HG02840 (cell line): ENCODE data around the gene SLC27A5.
A peak's percentile ranks its signal among the peaks of the same experiment; 100 is the strongest.
"Not testable (repeated sequence)": the region's sequence is repeated elsewhere in the genome, so short reads cannot be mapped to it uniquely, and the experiment has no call there.

Experiments used
- ATAC-seq: cut with Tn5 transposase; IDR thresholded peaks from one replicate; pipeline ENCODE4 v1.9.1; 2021; ENCODE audit warnings: mild to moderate bottlenecking, moderate library complexity, moderate number of reproducible peaks; ENCODE audit not compliant: unreplicated experiment, low FRiP score

Gene SLC27A5

DNA sequence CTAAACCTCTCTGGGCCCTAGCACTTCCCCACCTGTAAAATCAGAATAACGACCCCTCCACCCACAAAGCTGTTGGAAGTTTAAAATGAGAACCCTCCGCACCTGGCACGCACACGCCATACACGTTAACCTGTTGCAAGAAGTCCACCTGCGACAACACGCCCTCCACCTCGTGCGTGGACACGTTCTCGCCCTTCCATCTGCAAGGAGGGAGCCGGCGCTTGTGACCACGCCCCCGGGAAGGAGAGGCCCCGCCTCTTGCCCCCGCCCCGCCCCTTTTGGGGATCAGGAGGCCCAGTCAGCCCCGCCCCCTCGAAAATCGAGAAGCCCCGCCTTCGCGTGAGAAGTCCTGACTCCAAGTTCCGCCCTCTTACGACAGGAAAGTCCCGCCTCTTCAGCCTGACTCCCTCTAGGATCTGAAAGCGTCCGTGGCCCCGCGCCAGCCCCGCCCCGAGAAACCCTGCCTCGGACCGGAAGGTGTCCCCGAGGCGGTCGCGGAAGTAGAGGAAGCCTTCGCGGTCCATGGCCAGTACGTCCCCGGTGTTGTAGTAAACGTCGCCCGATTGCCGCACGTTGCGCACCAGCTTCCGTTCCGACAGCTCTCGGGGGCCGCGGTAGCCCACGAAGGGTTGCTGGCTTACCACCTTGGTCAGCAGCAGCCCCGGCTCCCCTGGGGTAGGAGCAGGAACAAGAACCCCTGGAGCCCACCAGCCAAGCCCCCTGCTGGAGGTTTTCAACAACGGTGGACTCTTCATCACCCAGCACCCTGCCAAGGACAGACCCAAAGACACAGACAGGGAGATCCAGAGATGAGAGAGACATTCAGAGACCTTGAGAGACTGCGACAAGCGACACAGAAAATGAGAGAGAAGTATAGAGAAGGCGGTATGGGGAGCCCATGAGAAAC lies 12.5 kb downstream of the SLC27A5 start:
- ATAC-seq = peak; percentile 81

DNA sequence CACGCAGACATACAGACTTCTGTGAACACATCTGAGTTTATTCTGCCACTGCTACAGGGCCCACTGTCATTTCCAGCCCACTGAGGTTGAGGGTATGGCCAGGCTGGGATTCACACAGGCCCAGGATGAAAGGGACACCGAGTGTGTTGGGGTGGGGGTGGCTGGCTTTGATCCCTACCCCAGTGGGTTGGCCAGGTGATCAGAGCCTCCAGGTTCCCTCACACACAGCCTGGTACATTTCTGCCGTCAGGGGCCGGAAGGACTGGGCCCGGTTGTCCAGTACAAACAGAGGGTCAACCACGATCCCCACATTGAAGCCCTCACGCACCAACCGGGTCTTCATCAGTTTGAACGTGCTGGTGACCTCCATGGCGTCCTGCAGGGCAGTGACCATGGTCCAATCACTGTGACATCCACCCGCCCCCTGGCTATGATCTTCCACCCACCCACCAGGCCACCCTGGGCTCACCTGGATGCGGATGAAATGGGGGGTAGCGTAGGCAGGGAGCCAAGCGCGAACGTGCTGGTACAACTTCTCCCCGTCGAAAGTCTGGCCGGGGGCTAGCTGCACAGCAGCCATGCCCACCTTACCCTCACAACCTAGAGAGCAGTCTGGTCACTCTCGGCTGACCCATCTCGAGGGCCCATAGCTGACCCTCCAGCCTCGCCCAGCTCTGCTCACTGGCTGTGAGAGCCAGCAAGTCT lies 13.3 kb downstream of the SLC27A5 start:
- ATAC-seq = peak; percentile 2

DNA sequence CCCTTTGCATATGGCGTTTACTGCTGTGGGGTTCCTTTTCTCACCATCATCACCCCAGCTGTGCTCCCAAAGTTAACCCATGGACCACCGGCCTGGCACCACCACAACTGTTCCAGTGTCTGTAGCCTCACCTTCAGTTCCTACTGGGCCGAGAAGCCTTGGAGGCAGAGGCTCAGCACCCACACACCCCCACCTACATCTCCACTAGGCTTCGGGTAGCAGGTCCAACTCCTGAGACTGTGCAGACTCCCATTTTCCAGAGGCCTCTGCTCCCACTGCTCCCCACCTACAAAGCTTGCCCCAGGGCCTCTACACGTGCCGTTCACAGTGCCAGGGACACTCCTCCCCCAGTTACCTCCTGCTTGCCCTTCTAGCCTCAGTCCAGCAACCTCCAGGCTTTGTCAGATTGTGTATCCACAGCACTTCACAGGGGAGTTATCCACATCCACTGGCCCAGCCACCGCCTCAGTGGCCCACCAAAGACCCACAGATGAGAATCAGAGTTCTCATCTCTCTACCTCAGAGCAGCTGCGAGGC lies 14.1 kb downstream of the SLC27A5 start:
- ATAC-seq = no peak

DNA sequence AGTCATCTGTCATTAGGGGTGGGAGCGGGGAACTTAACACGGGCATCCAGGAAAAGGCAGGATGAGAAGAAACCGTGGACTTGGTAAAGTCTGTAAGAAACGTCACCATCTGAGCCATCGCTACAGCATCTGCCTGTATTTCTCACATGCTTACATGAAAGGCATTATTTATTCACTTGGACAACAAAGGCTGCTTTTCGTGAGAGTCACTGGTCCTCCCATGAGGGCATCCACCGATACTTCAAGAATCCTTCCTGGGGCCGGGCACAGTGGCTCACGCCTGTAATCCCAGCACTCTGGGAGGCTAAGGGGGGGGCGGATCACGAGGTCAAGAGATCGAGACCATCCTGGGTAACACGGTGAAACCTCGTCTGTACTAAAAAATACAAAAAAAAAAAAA lies 19.5 kb downstream of the SLC27A5 start:
- no peak for ATAC-seq

DNA sequence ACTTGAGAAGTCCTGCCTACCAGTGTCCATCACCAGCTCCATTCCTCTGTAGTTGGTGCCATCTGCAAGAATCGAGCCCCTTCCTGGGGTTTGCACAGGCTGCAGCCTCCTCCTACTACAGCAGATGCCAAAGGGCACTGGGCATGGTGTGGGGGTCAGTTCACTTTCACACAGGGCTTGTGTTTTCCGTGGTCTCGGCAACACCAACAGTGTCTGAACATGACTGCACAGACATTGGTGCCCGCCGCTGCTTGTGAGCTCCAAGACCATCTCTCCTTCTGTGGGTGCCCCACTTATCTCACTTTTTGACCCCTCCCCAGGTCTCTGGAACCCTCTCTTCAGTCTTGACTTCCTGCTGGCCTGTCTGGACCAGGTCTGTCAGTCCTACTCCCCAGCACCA lies 20.4 kb downstream of the SLC27A5 start:
- no peak for ATAC-seq

- not testable (repeated sequence) for ATAC-seq
These were observed 27.4 kb downstream of the SLC27A5 start for GRCh38 chr19:58484349-58484748.

GRCh38 chr19:58483776-58484175 lies 28.0 kb downstream of the SLC27A5 start:
- no peak for ATAC-seq

- ATAC-seq = no peak
These were observed 29.4 kb downstream of the SLC27A5 start for GRCh38 chr19:58482372-58482771.

GRCh38 chr19:58480831-58481230 lies 31.0 kb downstream of the SLC27A5 start:
- no peak for ATAC-seq

GRCh38 chr19:58480481-58480830 lies 31.3 kb downstream of the SLC27A5 start:
- no peak for ATAC-seq

DNA sequence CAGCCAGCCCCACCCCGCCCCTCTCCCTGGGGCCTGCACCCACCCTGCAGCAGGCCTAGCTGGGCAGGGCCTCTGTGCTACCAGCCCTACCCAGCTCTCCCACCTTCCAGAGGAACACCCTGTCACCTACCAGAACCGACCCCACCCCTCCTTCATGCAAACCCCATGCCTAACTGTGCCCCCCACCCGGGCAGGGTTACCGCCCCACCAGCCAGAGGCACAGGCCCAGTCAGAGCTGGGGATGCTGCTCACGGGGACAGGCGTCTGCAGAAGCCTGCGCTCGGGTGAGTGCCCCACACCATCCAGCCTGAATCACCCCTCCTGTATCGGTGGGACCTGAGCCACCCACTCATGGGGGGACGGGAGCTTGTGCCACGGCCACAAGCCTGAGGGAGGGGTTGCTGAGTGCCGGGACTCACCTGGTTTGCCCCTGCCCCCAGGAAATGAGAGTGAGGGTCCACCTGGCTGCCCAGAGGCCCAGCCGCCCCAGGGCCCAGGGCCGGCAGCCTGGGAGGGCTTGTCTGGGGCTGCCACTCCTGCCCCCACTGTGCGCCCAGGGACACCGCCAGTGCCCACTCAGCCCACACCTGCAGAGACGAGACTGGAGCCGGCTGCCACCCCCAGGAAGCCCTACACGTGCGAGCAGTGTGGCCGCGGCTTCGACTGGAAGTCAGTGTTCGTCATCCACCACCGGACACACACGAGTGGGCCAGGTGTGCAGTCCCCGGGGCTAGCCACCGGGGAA lies 31.9 kb downstream of the SLC27A5 start:
- ATAC-seq = no peak

DNA sequence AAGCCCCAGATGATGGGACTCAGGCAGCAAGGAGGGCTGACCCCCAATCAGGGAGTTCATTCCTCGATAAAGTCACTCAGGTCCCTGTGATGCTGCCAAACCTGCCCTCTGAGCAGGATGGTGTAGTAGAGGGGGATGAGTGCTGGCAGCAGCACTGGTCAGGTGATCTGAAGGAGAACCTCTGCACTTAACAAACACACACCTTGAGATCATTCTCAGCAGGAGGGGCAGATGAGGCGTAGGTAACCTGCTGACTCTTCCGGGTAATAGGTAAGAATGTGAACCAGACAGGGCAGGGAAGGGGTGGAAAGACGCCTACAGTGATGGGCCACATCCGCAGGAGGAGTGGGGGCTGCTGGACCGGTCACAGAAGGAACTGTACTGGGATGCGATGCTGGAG lies 32.5 kb downstream of the SLC27A5 start:
- ATAC-seq = no peak

DNA sequence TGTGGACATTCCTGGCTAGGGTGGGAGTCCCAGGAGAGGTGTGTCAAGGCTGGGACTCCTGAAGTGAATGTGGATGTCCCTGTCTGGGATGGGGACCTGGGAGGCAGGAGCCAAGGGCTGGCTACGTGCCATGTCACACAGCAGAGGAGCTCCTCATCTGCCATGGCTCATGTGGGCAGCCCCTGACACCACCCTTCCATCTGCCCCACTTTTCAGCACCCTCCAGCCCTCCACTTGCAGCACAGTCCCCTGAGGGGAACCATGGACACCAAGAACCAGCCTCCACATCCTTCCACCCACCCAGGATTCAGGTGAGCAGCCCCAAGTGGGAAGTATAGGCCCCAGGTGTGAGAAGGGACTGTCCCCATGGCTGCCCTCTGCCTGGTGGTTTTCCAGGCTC lies 33.9 kb downstream of the SLC27A5 start:
- no peak for ATAC-seq

- no peak for ATAC-seq
These were observed 34.7 kb downstream of the SLC27A5 start for GRCh38 chr19:58477130-58477529.

DNA sequence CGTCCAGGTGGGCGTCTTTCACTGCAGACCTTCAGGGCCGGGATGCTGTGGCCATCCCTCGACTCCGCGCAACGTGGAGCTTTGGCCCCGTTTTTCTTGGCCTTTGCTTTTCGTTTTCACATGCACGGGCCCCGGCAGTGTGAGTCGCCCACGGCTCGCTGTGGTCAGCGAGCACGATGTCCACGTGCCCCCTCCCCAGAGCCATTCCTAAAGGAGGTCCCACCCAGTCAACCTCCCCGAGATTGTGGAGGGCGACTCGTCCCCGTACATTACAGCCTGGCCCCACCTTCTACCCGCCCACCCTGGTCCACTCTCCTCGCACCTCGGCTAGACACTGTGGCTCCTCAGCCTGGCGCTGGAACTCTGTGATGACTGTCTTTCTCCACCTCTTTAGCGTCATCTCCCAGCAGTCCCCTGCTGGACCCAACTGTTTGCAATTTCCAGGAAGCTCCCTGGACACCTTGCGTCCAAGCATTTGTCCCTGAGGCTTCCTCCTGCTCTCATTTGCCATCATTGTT lies 35.2 kb downstream of the SLC27A5 start:
- no peak for ATAC-seq

DNA sequence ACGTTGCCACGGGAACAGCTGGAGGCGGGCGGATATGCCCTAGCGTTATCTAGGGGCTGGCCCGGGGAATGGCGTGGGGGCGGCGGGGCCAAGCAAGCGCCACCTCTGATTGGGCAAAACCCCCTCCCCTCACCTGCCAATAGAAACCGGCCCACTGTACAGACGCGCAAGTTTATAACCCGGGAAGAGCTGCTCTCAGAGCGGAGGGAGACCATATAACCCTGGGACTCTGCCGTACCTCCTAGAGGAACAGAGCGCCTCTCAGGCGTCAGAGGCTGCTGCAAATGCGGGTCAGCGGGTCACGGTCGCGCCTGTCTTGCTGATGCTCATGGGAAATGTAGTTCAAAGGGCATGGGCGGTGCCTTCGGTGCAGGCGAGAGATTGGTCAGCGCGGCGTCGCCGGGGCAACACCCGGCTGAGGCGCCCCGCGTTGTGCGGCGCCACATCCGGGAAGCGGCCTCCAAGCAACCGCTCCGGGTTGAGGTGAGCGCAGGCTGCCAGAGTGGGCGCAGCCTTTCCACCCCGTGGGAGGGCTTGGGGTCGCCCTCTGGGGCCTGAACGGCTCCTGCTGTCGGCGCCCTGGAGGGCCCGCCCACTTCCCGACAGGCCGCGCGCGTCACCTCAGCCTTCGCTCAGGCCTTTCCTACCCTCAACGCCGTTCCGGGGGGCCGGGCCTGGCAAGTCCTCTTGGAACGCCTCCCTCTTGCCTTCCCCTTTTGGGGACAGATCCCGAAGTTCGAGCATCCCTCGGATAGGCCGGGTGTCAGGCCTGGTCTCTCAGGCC lies 35.9 kb downstream of the SLC27A5 start, which contains the start of gene ZNF446:
Gene ZNF446, plus strand, starts transcription at position 639 of the 784 bp plus-strand sequence. CDS start 867 bp downstream, outside the sequence.
- ATAC-seq = peak; percentile 87

- no peak for ATAC-seq
These were observed 36.6 kb downstream of the SLC27A5 start for GRCh38 chr19:58474997-58475713.

GRCh38 chr19:58474291-58474996 lies 37.3 kb downstream of the SLC27A5 start:
- no peak for ATAC-seq
